Measurements from ENCODE around the gene RARB. TPM values are rescaled to one million over a fixed set of nuclear protein-coding genes. Genes with fewer than 3 reads are reported as not detected.

The RARB gene
- total RNA-seq, 3 donors from 2014 or later = 1.2 to 8.7 (median 1.9) TPM

GRCh38 chr3:25558121-25558520, 130.1 kb downstream of the RARB start:
- Histone ChIP-seq H3K4me3 (no peak overlapping the region), H3K36me3 (ENCODE audit: low read depth) (no peaks in the 10 kb centered on the region), H3K4me1 (ENCODE audit: low read depth) (no peaks in the 10 kb centered on the region), H3K9me3 (no peaks in the 10 kb centered on the region)
- intact Hi-C loops (cut with DNase I, micrococcal nuclease) = no loop called here
- ATAC-seq (no peak), DNase-seq (peak in 1 of 3 donors; percentile 21)
- TF ChIP-seq CTCF (IDR thresholded peaks at IDR 0.05) = no peak

GRCh38 chr3:25558796-25559195, 130.7 kb downstream of the RARB start:
- intact Hi-C loops (cut with DNase I, micrococcal nuclease) = no loop called here
- H3K4me3 ChIP-seq = no peak overlapping the region
- H3K4me1 ChIP-seq (ENCODE audit: low read depth) = no peaks in the 10 kb centered on the region
- no peak for TF ChIP-seq CTCF (IDR thresholded peaks at IDR 0.05)
- H3K36me3 ChIP-seq (ENCODE audit: low read depth) = no peaks in the 10 kb centered on the region
- DNase-seq = no peak
- H3K9me3 ChIP-seq = no peaks in the 10 kb centered on the region
- ATAC-seq = no peak

- H3K4me3 ChIP-seq = no peak overlapping the region
- TF ChIP-seq CTCF (IDR thresholded peaks at IDR 0.05) = no peak
- DNase-seq (no peak), ATAC-seq (no peak)
- H3K36me3 ChIP-seq (ENCODE audit: low read depth) = no peaks in the 10 kb centered on the region
- H3K9me3 ChIP-seq = no peaks in the 10 kb centered on the region
- intact Hi-C loops (cut with DNase I, micrococcal nuclease) = no loop called here
- no peaks in the 10 kb centered on the region for H3K4me1 ChIP-seq (ENCODE audit: low read depth)
These were observed 135.5 kb downstream of the RARB start for GRCh38 chr3:25563601-25564000.

GRCh38 chr3:25564075-25564474, 136.0 kb downstream of the RARB start:
- intact Hi-C loops (cut with DNase I, micrococcal nuclease) = no loop called here
- DNase-seq (no peak), ATAC-seq (no peak)
- no peaks in the 10 kb centered on the region for H3K4me1 ChIP-seq (ENCODE audit: low read depth)
- no peaks in the 10 kb centered on the region for H3K36me3 ChIP-seq (ENCODE audit: low read depth)
- no peak overlapping the region for H3K4me3 ChIP-seq
- no peak for TF ChIP-seq CTCF (IDR thresholded peaks at IDR 0.05)
- H3K9me3 ChIP-seq = no peaks in the 10 kb centered on the region

- Histone ChIP-seq H3K4me1 (ENCODE audit: low read depth) (no peaks in the 10 kb centered on the region), H3K9me3 (no peaks in the 10 kb centered on the region), H3K36me3 (ENCODE audit: low read depth) (no peaks in the 10 kb centered on the region), H3K4me3 (no peak overlapping the region)
- TF ChIP-seq CTCF (IDR thresholded peaks at IDR 0.05) = no peak
- ATAC-seq = no peak
- no peak for DNase-seq
- intact Hi-C loops (cut with DNase I, micrococcal nuclease) = no loop called here
These were observed 137.7 kb downstream of the RARB start for GRCh38 chr3:25565807-25566206.

- ATAC-seq (no peak), DNase-seq (no peak)
- H3K9me3 ChIP-seq = no peaks in the 10 kb centered on the region
- H3K4me3 ChIP-seq = no peak overlapping the region
- no peaks in the 10 kb centered on the region for H3K4me1 ChIP-seq (ENCODE audit: low read depth)
- H3K36me3 ChIP-seq (ENCODE audit: low read depth) = no peaks in the 10 kb centered on the region
- intact Hi-C loops (cut with DNase I, micrococcal nuclease) = no loop called here
- no peak for TF ChIP-seq CTCF (IDR thresholded peaks at IDR 0.05)
These were observed 138.4 kb downstream of the RARB start for GRCh38 chr3:25566358-25566920.
